Esophagus muscularis mucosa (tissue), 4 donors: ENCODE results near the gene AIF1L. TPM values are rescaled to one million over a fixed set of nuclear protein-coding genes. Genes with fewer than 3 reads are reported as not detected.

Source experiments
- DNase-seq: peaks from one replicate; pipeline ENCODE4 v3.0.0-alpha.2; 2017; ENCODE audit errors: extremely low spot score
- H3K27ac ChIP-seq, 4 donors: fragments of 200-600 bp; sonication (generic); replicated peaks in 1 of 4; 1 replicate in 3 of 4; 2 replicates in 1 of 4; pipeline ENCODE4 v1.5.1; 2016 to 2019; ENCODE audit warnings: mild to moderate bottlenecking in 1 of 4
- H3K27me3 ChIP-seq, 4 donors: fragments of 200-600 bp; sonication (generic); one replicate each; pipeline versions ENCODE4 v1.5.1 to v1.6.0; 2016 to 2019
- H3K36me3 ChIP-seq, 4 donors: fragments of 200-600 bp; sonication (generic); one replicate each; pipeline ENCODE4 v1.5.1; 2016 to 2019
- H3K4me1 ChIP-seq, 4 donors: fragments of 200-600 bp; sonication (generic); one replicate each; pipeline ENCODE4 v1.5.1; 2016 to 2019
- H3K4me3 ChIP-seq, 4 donors: fragments of 200-600 bp; sonication (generic); 1 replicate in 2 of 4; 2 replicates in 2 of 4; pipeline ENCODE4 v1.5.1; 2016 to 2019; ENCODE audit warnings: mild to moderate bottlenecking in 4 of 4, moderate library complexity in 1 of 4
- H3K9me3 ChIP-seq, 4 donors: fragments of 200-600 bp; sonication (generic); 1 replicate in 3 of 4; 2 replicates in 1 of 4; pipeline ENCODE4 v1.5.1; 2016 to 2019
- CTCF ChIP-seq, 3 experiments: fragments of 200-600 bp in 2 of 3; fragments of 450-650 bp in 1 of 3; sonication (generic) in 2 of 3; IDR thresholded peaks; one replicate each; pipeline ENCODE4 v1.5.1; 2017 to 2019; ENCODE audit warnings: antibody characterized with exemption in 3 of 3, mild to moderate bottlenecking in 2 of 3, moderate library complexity in 1 of 3
- EP300 ChIP-seq: sonication (generic); formaldehyde crosslinking; IDR thresholded peaks from one replicate; pipeline ENCODE4 v1.6.1; 2017; ENCODE audit warnings: antibody characterized with exemption
- POLR2A ChIP-seq: fragments of 450-650 bp; IDR thresholded peaks from one replicate; pipeline ENCODE4 v1.6.1; 2017; ENCODE audit warnings: antibody characterized with exemption, moderate library complexity, mild to moderate bottlenecking, low read depth
- POLR2AphosphoS5 ChIP-seq, 2 donors: sonication (generic); formaldehyde crosslinking; IDR thresholded peaks; one replicate each; pipeline ENCODE4 v1.6.1; 2017; ENCODE audit warnings: antibody characterized with exemption in 2 of 2
- WGBS: methylation state at CpG from one replicate; pipeline ENCODE4 v1.1.5; 2018; 5-methylcytosine and 5-hydroxymethylcytosine counted together
- intact Hi-C: fragments of 100-400 bp; cut with DNase I; formaldehyde crosslinking; loops from one replicate; pipeline ENCODE4 v1.15.1; 2023
- total RNA-seq, 4 donors: library from RNA; depleted of rRNA; stranded (reverse); fragments of >200 nt; gene quantifications; one replicate each; pipeline versions ENCODE4 v1.1.0 to v1.2.1, GENCODE V29; 2016

The AIF1L gene
- total RNA-seq, 4 donors from 2014 or later = 9.1 to 24.8 (median 19.3) TPM

GRCh38 chr9:131076347-131077195 is 19.8 kb upstream of the AIF1L start:
- intact Hi-C loops = no loop called here
- H3K9me3 ChIP-seq = no peaks in the 10 kb centered on the region
- no peak for TF ChIP-seq CTCF (IDR thresholded peaks at IDR 0.05)
- TF ChIP-seq POLR2A = no peak
- no peak for TF ChIP-seq POLR2AphosphoS5 (IDR thresholded peaks at IDR 0.05)
- TF ChIP-seq EP300 = no peak
- WGBS = 80% methylated on average over 13 of the region's 15 CpGs
- no peaks in the 10 kb centered on the region for H3K36me3 ChIP-seq
- H3K27ac ChIP-seq = no peak overlapping the region
- peaks cover 0 to 6% (median 0%) of the 10 kb centered on the region in 4 donors for H3K27me3 ChIP-seq
- H3K4me3 ChIP-seq = no peak overlapping the region
- no peak for DNase-seq
- no peaks in the 10 kb centered on the region for H3K4me1 ChIP-seq

GRCh38 chr9:131078427-131079366 is 17.6 kb upstream of the AIF1L start:
- Histone ChIP-seq H3K27ac (no peak overlapping the region), H3K36me3 (no peaks in the 10 kb centered on the region), H3K4me1 (peaks cover 0 to 5% (median 0%) of the 10 kb centered on the region in 4 donors), H3K27me3 (no peaks in the 10 kb centered on the region), H3K9me3 (no peaks in the 10 kb centered on the region), H3K4me3 (no peak overlapping the region)
- no peak for TF ChIP-seq EP300
- TF ChIP-seq POLR2A = no peak
- no peak for TF ChIP-seq POLR2AphosphoS5 (IDR thresholded peaks at IDR 0.05)
- no peak for DNase-seq
- WGBS = 87% methylated on average over 8 of the region's 17 CpGs
- intact Hi-C loops = no loop called here

- H3K4me1 ChIP-seq = peaks cover 0 to 5% (median 0%) of the 10 kb centered on the region in 4 donors
- DNase-seq = no peak
- no peaks in the 10 kb centered on the region for H3K9me3 ChIP-seq
- no peak for TF ChIP-seq EP300
- no peak for TF ChIP-seq POLR2AphosphoS5 (IDR thresholded peaks at IDR 0.05)
- no peak for TF ChIP-seq POLR2A
- TF ChIP-seq CTCF (IDR thresholded peaks at IDR 0.05) = no peak
- peaks cover 0 to 4% (median 0%) of the 10 kb centered on the region in 4 donors for H3K27me3 ChIP-seq
- H3K27ac ChIP-seq = no peak overlapping the region
- H3K36me3 ChIP-seq = no peaks in the 10 kb centered on the region
- H3K4me3 ChIP-seq = no peak overlapping the region
- 82% methylated on average over 8 of the region's 9 CpGs for WGBS
- intact Hi-C loops = no loop called here
Observed at GRCh38 chr9:131080589-131080988, 15.7 kb upstream of the AIF1L start.

GRCh38 chr9:131081868-131082267 is 14.5 kb upstream of the AIF1L start:
- peaks cover 0 to 16% (median 0%) of the 10 kb centered on the region in 4 donors for H3K27me3 ChIP-seq
- no peak overlapping the region for H3K27ac ChIP-seq
- no peak for DNase-seq
- no peaks in the 10 kb centered on the region for H3K36me3 ChIP-seq
- peaks cover 0 to 5% (median 0%) of the 10 kb centered on the region in 4 donors for H3K4me1 ChIP-seq
- intact Hi-C loops = no loop called here
- no peaks in the 10 kb centered on the region for H3K9me3 ChIP-seq
- WGBS = 79% methylated on average over 8 of the region's 9 CpGs
- TF ChIP-seq POLR2A = no peak
- TF ChIP-seq EP300 = no peak
- H3K4me3 ChIP-seq = no peak overlapping the region

- Histone ChIP-seq H3K9me3 (no peaks in the 10 kb centered on the region), H3K27me3 (peaks cover 0 to 26% (median 0%) of the 10 kb centered on the region in 4 donors), H3K4me3 (no peak overlapping the region), H3K36me3 (no peaks in the 10 kb centered on the region), H3K27ac (no peak overlapping the region), H3K4me1 (peaks cover 0 to 5% (median 0%) of the 10 kb centered on the region in 4 donors)
- 67% methylated on average over 9 of the region's 11 CpGs for WGBS
- no peak for TF ChIP-seq POLR2A
- TF ChIP-seq EP300 = no peak
- no peak for TF ChIP-seq CTCF (IDR thresholded peaks at IDR 0.05)
- TF ChIP-seq POLR2AphosphoS5 (IDR thresholded peaks at IDR 0.05) = no peak
- intact Hi-C loops = no loop called here
- no peak for DNase-seq
Observed at GRCh38 chr9:131082774-131083512, 13.4 kb upstream of the AIF1L start.
